ENCODE results near the gene INTS1. TPM values are rescaled to one million over a fixed set of nuclear protein-coding genes. Genes with fewer than 3 reads are reported as not detected.
"Not testable (repeated sequence)": the region's sequence is repeated elsewhere in the genome, so short reads cannot be mapped to it uniquely, and the experiment has no call there.

INTS1 gene
- total and polyA plus RNA-seq, 2 donors (not counting 1 experiment from before 2014, with no cell fraction given) = 128 to 160 TPM

- H3K36me3 ChIP-seq (replicated peaks in 1 of 2; ENCODE audit: control extremely low read depth in 1 of 2, control insufficient read depth in 1 of 2, extremely low read depth in 1 of 2, insufficient read depth in 2 of 2, low read length in 1 of 2) = no peaks in the 10 kb centered on the region
- DNase-seq (no peak), ATAC-seq (ENCODE audit: low read depth) (no peak)
- ChIA-PET CTCF (no interaction called here), POLR2A (no interaction called here)
- intact Hi-C loops (cut with micrococcal nuclease) = no loop called here
- H3K4me3 ChIP-seq (ENCODE audit: control extremely low read depth in 1 of 5, extremely low read depth in 1 of 5, insufficient read depth in 1 of 5, low read depth in 2 of 5, low read length in 4 of 5) = no peak overlapping the region
- Mint-ChIP-seq H3K4me1 (no peaks in the 10 kb centered on the region), H3K27ac (no peak overlapping the region), H3K4me3 (no peak overlapping the region), H3K9me3 (ENCODE audit: insufficient read depth) (no peaks in the 10 kb centered on the region), H3K27me3 (no peaks in the 10 kb centered on the region)
- H3K4me2 ChIP-seq (replicated peaks; ENCODE audit: low read depth, low read length, poor library complexity, severe bottlenecking) = no peak overlapping the region
- H3K79me2 ChIP-seq (ENCODE audit: control insufficient read depth, insufficient read depth, low read length) = no peaks in the 10 kb centered on the region
- peaks cover 0 to 10% (median 0%) of the 10 kb centered on the region in 4 experiments for H3K27me3 ChIP-seq (replicated peaks in 1 of 4; ENCODE audit: control extremely low read depth in 1 of 4, control insufficient read depth in 3 of 4, insufficient read depth in 4 of 4, low read length in 3 of 4)
- TF ChIP-seq CTCF (IDR thresholded peaks at IDR 0.05) (no peak), EZH2 (IDR thresholded peaks at IDR 0.05; ENCODE audit: borderline replicate concordance, insufficient read depth, low read depth, low read length, poor library complexity, severe bottlenecking) (no peak)
- WGBS (ENCODE audit: insufficient coverage) = 93% methylated on average over 33 of the region's 45 CpGs
- no peak overlapping the region for H2AFZ ChIP-seq (ENCODE audit: insufficient read depth, low read depth, low read length, poor library complexity, severe bottlenecking)
- H3K9ac ChIP-seq (ENCODE audit: low read length) = no peak overlapping the region
- H3K4me1 ChIP-seq (ENCODE audit: control insufficient read depth in 2 of 2, insufficient read depth in 2 of 2, low read length in 2 of 2) = no peaks in the 10 kb centered on the region
- H4K20me1 ChIP-seq (ENCODE audit: control insufficient read depth, insufficient read depth, low read length, poor library complexity, severe bottlenecking) = no peaks in the 10 kb centered on the region
- no peak overlapping the region for H3K27ac ChIP-seq (ENCODE audit: low read length in 2 of 2)
- peaks cover 0 to 6% (median 0%) of the 10 kb centered on the region in 3 donors for H3K9me3 ChIP-seq (ENCODE audit: control extremely low read depth in 1 of 3, control insufficient read depth in 2 of 3, insufficient read depth in 1 of 3, low read length in 2 of 3)
These were observed 59.8 kb downstream of the INTS1 start for GRCh38 chr7:1444214-1444924.

GRCh38 chr7:1443587-1444200 lies 60.5 kb downstream of the INTS1 start:
- H3K27me3 ChIP-seq (replicated peaks in 1 of 4; ENCODE audit: control extremely low read depth in 1 of 4, control insufficient read depth in 3 of 4, insufficient read depth in 4 of 4, low read length in 3 of 4) = peaks cover 0 to 10% (median 0%) of the 10 kb centered on the region in 4 experiments
- intact Hi-C loops (cut with micrococcal nuclease); H2AFZ ChIP-seq (ENCODE audit: insufficient read depth, low read depth, low read length, poor library complexity, severe bottlenecking); H3K27ac ChIP-seq (ENCODE audit: low read length in 2 of 2); H3K27me3 Mint-ChIP-seq; POLR2A ChIA-PET; H3K9me3 Mint-ChIP-seq (ENCODE audit: insufficient read depth); H3K27ac Mint-ChIP-seq; H4K20me1 ChIP-seq (ENCODE audit: control insufficient read depth, insufficient read depth, low read length, poor library complexity, severe bottlenecking); H3K4me3 ChIP-seq (ENCODE audit: control extremely low read depth in 1 of 5, extremely low read depth in 1 of 5, insufficient read depth in 1 of 5, low read depth in 2 of 5, low read length in 4 of 5); H3K79me2 ChIP-seq (ENCODE audit: control insufficient read depth, insufficient read depth, low read length); DNase-seq; H3K9ac ChIP-seq (ENCODE audit: low read length); H3K4me2 ChIP-seq (replicated peaks; ENCODE audit: low read depth, low read length, poor library complexity, severe bottlenecking); ATAC-seq (ENCODE audit: low read depth); H3K4me1 ChIP-seq (ENCODE audit: control insufficient read depth in 2 of 2, insufficient read depth in 2 of 2, low read length in 2 of 2); H3K4me3 Mint-ChIP-seq; H3K36me3 ChIP-seq (replicated peaks in 1 of 2; ENCODE audit: control extremely low read depth in 1 of 2, control insufficient read depth in 1 of 2, extremely low read depth in 1 of 2, insufficient read depth in 2 of 2, low read length in 1 of 2); H3K9me3 ChIP-seq (ENCODE audit: control extremely low read depth in 1 of 3, control insufficient read depth in 2 of 3, insufficient read depth in 1 of 3, low read length in 2 of 3); CTCF ChIA-PET; H3K4me1 Mint-ChIP-seq: not testable (repeated sequence)
- WGBS (ENCODE audit: insufficient coverage) = 95% methylated on average over 11 of the region's 42 CpGs

Data from B cell (primary cell).